GM18951 (cell line): Measurements from ENCODE around the gene DCLK1.

Source experiments
- POLR2A ChIP-seq: IDR thresholded peaks from 4 replicates; pipeline ENCODE4 v1.6.1; 2011; ENCODE audit warnings: mild to moderate bottlenecking; ENCODE audit not compliant: insufficient read length, insufficient read depth; ENCODE audit errors: extremely low read depth
- in situ Hi-C: fragments of 300-500 bp; cut with MboI; formaldehyde crosslinking; loops from one replicate; pipeline ENCODE4 v1.12.0; 2022; ENCODE audit warnings: low sequenced_read_pairs, mixed read lengths, inconsistent platforms; ENCODE audit not compliant: unreplicated experiment

The DCLK1 gene

GRCh38 chr13:35743165-35743564 is 388.0 kb downstream of the DCLK1 start:
- TF ChIP-seq POLR2A: no peak
- in situ Hi-C loops: no loop called here

GRCh38 chr13:35741657-35742056 is 389.5 kb downstream of the DCLK1 start:
- TF ChIP-seq POLR2A: no peak
- in situ Hi-C loops: no loop called here

GRCh38 chr13:35736876-35737275 is 394.3 kb downstream of the DCLK1 start:
- no peak for TF ChIP-seq POLR2A
- in situ Hi-C loops: no loop called here

GRCh38 chr13:35733827-35734226 is 397.4 kb downstream of the DCLK1 start:
- TF ChIP-seq POLR2A: no peak
- in situ Hi-C loops: no loop called here

- TF ChIP-seq POLR2A: no peak
- in situ Hi-C loops: no loop called here
These were observed 398.6 kb downstream of the DCLK1 start for GRCh38 chr13:35732565-35732964.

- in situ Hi-C loops: no loop called here
- TF ChIP-seq POLR2A: no peak
These were observed 399.7 kb downstream of the DCLK1 start for GRCh38 chr13:35731471-35731870.

GRCh38 chr13:35729926-35730627 is 401.1 kb downstream of the DCLK1 start:
- in situ Hi-C loops: no loop called here
- no peak for TF ChIP-seq POLR2A

GRCh38 chr13:35727881-35728280 is 403.3 kb downstream of the DCLK1 start:
- in situ Hi-C loops: no loop called here
- no peak for TF ChIP-seq POLR2A

- TF ChIP-seq POLR2A: no peak
- in situ Hi-C loops: no loop called here
These were observed 406.7 kb downstream of the DCLK1 start for GRCh38 chr13:35724446-35724845.

- TF ChIP-seq POLR2A: no peak
- in situ Hi-C loops: no loop called here
These were observed 407.4 kb downstream of the DCLK1 start for GRCh38 chr13:35723821-35724220.

GRCh38 chr13:35723053-35723461 is 408.1 kb downstream of the DCLK1 start:
- no peak for TF ChIP-seq POLR2A
- in situ Hi-C loops: no loop called here

- in situ Hi-C loops: no loop called here
- no peak for TF ChIP-seq POLR2A
These were observed 408.6 kb downstream of the DCLK1 start for GRCh38 chr13:35722458-35723052.

- in situ Hi-C loops: no loop called here
These were observed 410.3 kb downstream of the DCLK1 start for GRCh38 chr13:35720690-35721554.

More at GRCh38 chr13:35720690-35721554, 410.3 kb downstream of the DCLK1 start:
- no peak for TF ChIP-seq POLR2A
